ENCODE results near the gene COA8. TPM values are rescaled to one million over a fixed set of nuclear protein-coding genes. Genes with fewer than 3 reads are reported as not detected.

The COA8 gene
- total and polyA plus RNA-seq, 2 of the 4 experiments (the other 2 are of a cell fraction): 12.2 to 21.1 TPM

DNA sequence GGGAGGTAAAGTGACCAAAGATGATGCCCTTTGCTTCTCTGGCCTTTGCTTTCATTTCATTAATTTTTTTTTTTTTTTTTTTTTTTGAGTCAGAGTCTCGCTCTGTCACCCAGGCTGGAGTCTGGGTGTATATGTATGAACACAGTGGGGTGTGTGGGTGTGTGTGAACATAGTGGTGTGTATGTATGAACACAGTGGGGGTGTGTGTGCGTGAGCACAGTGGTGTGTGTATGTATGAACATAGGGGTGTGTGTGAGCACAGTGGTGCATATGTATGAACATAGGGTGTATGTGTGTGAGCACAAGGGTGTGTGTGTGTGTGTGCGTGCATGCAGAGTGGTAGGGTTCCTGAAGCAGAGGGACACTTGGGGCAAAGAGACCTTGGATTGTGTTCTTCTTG is 75.8 kb downstream of the COA8 start:
- no peak overlapping the region for H3K9ac ChIP-seq (ENCODE audit: low read depth, low read length)
- peaks cover 0 to 35% of the 10 kb centered on the region in 2 experiments; a peak in 2 of 4 replicates for H3K79me1 ChIP-seq (ENCODE audit: low read depth in 1 of 2, low read length in 2 of 2)
- in situ Hi-C loops (cut with MboI; ENCODE audit: low sequenced_read_pairs) (no loop called here), intact Hi-C loops (cut with micrococcal nuclease) (no loop called here), dilution Hi-C loops (cut with HindIII; ENCODE audit: low sequenced_read_pairs, unreplicated experiment) (no loop called here)
- H2AK5ac ChIP-seq (ENCODE audit: low read depth, low read length): 0 out of 2 replicates have a peak overlapping the region, but pooled peaks have one; percentile 61
- no peak overlapping the region for H4K8ac ChIP-seq (ENCODE audit: low read depth in 2 of 2, low read length in 2 of 2)
- no peak overlapping the region for H3K56ac ChIP-seq (ENCODE audit: extremely low read depth, insufficient read depth, low read length)
- no peak overlapping the region for H4K91ac ChIP-seq (ENCODE audit: insufficient read depth, low read depth, low read length)
- H3K4me2 ChIP-seq (ENCODE audit: low read depth, low read length): no peak overlapping the region; the same call in 1 of the 2 replicates
- no peak overlapping the region for H2BK15ac ChIP-seq (ENCODE audit: low read depth, low read length)
- H2AFZ ChIP-seq (replicated peaks; ENCODE audit: low read length, poor library complexity): no peak overlapping the region
- H2BK20ac ChIP-seq (ENCODE audit: low read depth, low read length): no peak overlapping the region
- H3K4me3 ChIP-seq (ENCODE audit: insufficient read depth, low read depth, low read length): no peak overlapping the region
- BruUV-seq (replicated peaks): no TSS peak
- no CpG with 5 or more reads among the region's 3 CpGs for WGBS, 2 experiments (ENCODE audit: extremely low coverage in 2 of 2, insufficient read length in 1 of 2)
- peaks cover 99% of the 10 kb centered on the region for H4K20me1 ChIP-seq (ENCODE audit: insufficient read depth, low read length)
- no peak overlapping the region for H3K18ac ChIP-seq (ENCODE audit: low read depth, low read length)
- ChIA-PET POLR2A (ENCODE audit: unreplicated experiment) (no interaction called here), CTCF (interaction anchor here (0.7 kb wide), 1 partner anchor 44 kb away, joined by 4 read pairs; no protein-coding TSS in a partner anchor)
- peak overlapping the region; percentile 47 for H2BK5ac ChIP-seq (ENCODE audit: low read depth, low read length, poor library complexity, severe bottlenecking)
- no peak overlapping the region for H3K23ac ChIP-seq (ENCODE audit: low read depth, low read length)
- no peak for ATAC-seq (ENCODE audit: low read depth)
- no peak overlapping the region for H3K4ac ChIP-seq (ENCODE audit: low read depth, low read length)
- peaks cover 12% of the 10 kb centered on the region for H3K4me1 ChIP-seq (ENCODE audit: control insufficient read depth, insufficient read depth, low read length)
- H3K36me3 ChIP-seq (ENCODE audit: control insufficient read depth, insufficient read depth, low read length): peaks cover 10% of the 10 kb centered on the region
- no peak overlapping the region for H2BK120ac ChIP-seq (ENCODE audit: low read depth, low read length)
- H2AK9ac ChIP-seq (replicated peaks; ENCODE audit: low read depth, low read length, poor library complexity): no peak overlapping the region
- H4K5ac ChIP-seq (ENCODE audit: low read depth, low read length): no peak overlapping the region
- no peaks in the 10 kb centered on the region for H3K9me3 ChIP-seq (ENCODE audit: control insufficient read depth, insufficient read depth, low read length)
- no peaks in the 10 kb centered on the region for H3K27me3 ChIP-seq (ENCODE audit: control insufficient read depth, insufficient read depth, low read length)
- no peak for DNase-seq
- H3K14ac ChIP-seq (replicated peaks; ENCODE audit: low read depth, low read length): no peak overlapping the region
- TF ChIP-seq RAD21 (IDR thresholded peaks at IDR 0.05; ENCODE audit: low read length) (no peak), ELK1 (IDR thresholded peaks at IDR 0.05; ENCODE audit: borderline replicate concordance, low read depth, low read length) (no peak), SMC3 (IDR thresholded peaks at IDR 0.05; ENCODE audit: low read depth, low read length) (no peak), MAZ (IDR thresholded peaks at IDR 0.05; ENCODE audit: borderline replicate concordance, low read depth, low read length) (no peak), BHLHE40 (IDR thresholded peaks at IDR 0.05; ENCODE audit: low read depth, low read length) (no peak), RFX5 (IDR thresholded peaks at IDR 0.05; ENCODE audit: low read depth, low read length) (no peak), CHD1 (IDR thresholded peaks at IDR 0.05; ENCODE audit: low read depth, low read length) (no peak), NFE2L2 (IDR thresholded peaks at IDR 0.05; ENCODE audit: low read depth, low read length) (no peak)
- H3K9me1 ChIP-seq (ENCODE audit: insufficient read depth, low read length): peaks cover 26% of the 10 kb centered on the region
- peak overlapping the region; percentile 40; the same call in 1 of the 2 replicates for H3K27ac ChIP-seq (ENCODE audit: insufficient read depth, low read length)

Small RNAs within 50 kb of the gene (microRNA-seq; reads per million reads assigned to microRNA genes)
- gene RNU4-68P (ENCODE audit: insufficient read depth, insufficient read length): not detected
- gene RNU7-160P (ENCODE audit: insufficient read depth, insufficient read length): not detected

Small RNAs within 50 kb of the gene (small RNA-seq; reads per million reads assigned to genes)
- gene RNU4-68P: 0 reads per million in 5 experiments
- gene RNU7-160P: 0 reads per million in 5 experiments

Other genes with a start within 250 kb of the COA8 start
- 163 and 241 TPM in 2 replicates for gene EIF5, start 228.7 kb upstream of the COA8 start, total RNA-seq (2012; rRNA removed)
- 163 and 181 TPM in 2 replicates for gene EIF5, start 228.7 kb upstream of the COA8 start, polyA plus RNA-seq (2012; rRNA removed)
- 80.5 and 88.0 TPM in 2 replicates for gene MARK3, start 177.5 kb upstream of the COA8 start, total RNA-seq (2012; rRNA removed)
- gene MARK3, start 177.5 kb upstream of the COA8 start, polyA plus RNA-seq (2012; rRNA removed): 72.8 and 78.5 TPM in 2 replicates
- gene CKB, start 40.1 kb upstream of the COA8 start, total RNA-seq (2012; rRNA removed): 17.7 and 31.7 TPM in 2 replicates
- gene CKB, start 40.1 kb upstream of the COA8 start, polyA plus RNA-seq (2012; rRNA removed): 82.6 and 120 TPM in 2 replicates
- gene TRMT61A, start 33.8 kb upstream of the COA8 start, total RNA-seq (2012; rRNA removed): 5.7 and 6.4 TPM in 2 replicates
- gene TRMT61A, start 33.8 kb upstream of the COA8 start, polyA plus RNA-seq (2012; rRNA removed): 16.2 and 20.0 TPM in 2 replicates
- gene BAG5, start 303 bp upstream of the COA8 start, total RNA-seq (2012; rRNA removed): 22.2 and 32.2 TPM in 2 replicates
- gene BAG5, start 303 bp upstream of the COA8 start, polyA plus RNA-seq (2012; rRNA removed): 5.2 and 6.7 TPM in 2 replicates
- gene KLC1, start 66.3 kb downstream of the COA8 start, total RNA-seq (2012; rRNA removed): 101 and 139 TPM in 2 replicates
- gene KLC1, start 66.3 kb downstream of the COA8 start, polyA plus RNA-seq (2012; rRNA removed): 155 and 157 TPM in 2 replicates
- gene XRCC3, start 152.5 kb downstream of the COA8 start, total RNA-seq (2012; rRNA removed): 7.5 and 8.1 TPM in 2 replicates
- 9.0 and 9.5 TPM in 2 replicates for gene XRCC3, start 152.5 kb downstream of the COA8 start, polyA plus RNA-seq (2012; rRNA removed)
- 41.2 and 41.4 TPM in 2 replicates for gene ZFYVE21, start 152.8 kb downstream of the COA8 start, total RNA-seq (2012; rRNA removed)
- 89.2 and 93.4 TPM in 2 replicates for gene ZFYVE21, start 152.8 kb downstream of the COA8 start, polyA plus RNA-seq (2012; rRNA removed)